ENCODE results near the gene SERHL2. TPM values are rescaled to one million over a fixed set of nuclear protein-coding genes. Genes with fewer than 3 reads are reported as not detected.
A peak's percentile ranks its signal among the peaks of the same experiment; 100 is the strongest.
"Not testable (repeated sequence)": the region's sequence is repeated elsewhere in the genome, so short reads cannot be mapped to it uniquely, and the experiment has no call there.

The SERHL2 gene
- total RNA-seq, 8 experiments from 2014 or later: 0.54 to 3.0 (median 1.9) TPM

DNA sequence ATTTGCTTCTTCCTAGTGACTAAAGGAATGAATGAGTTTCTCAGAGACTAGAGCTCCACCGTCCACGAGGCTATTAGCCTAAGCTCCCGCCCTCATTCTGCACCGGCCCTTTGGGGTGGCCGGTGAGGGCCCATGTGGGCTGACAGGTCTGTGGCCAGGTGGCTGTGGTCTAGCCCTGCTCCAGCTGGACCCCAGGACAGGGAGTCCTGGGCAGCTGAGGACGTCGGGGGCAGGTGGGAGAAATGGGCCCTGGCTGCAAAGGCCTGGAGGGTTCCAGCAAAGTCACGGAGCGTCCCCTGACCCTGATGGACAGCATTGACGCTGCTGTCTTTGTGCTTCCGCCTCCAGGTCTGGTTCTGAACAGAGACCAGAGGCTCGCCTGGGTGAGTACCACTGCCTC is 12.2 kb downstream of the SERHL2 start:
- no peak for ATAC-seq (replicated peaks in 6 of 8)
- in situ Hi-C loops (cut with MboI; ENCODE audit: low pct_unique_long_range_greater_than_20kb in 2 of 9, low sequenced_read_pairs in 9 of 9, unreplicated experiment in 9 of 9): no loop called here
- WGBS, 10 experiments: 60 to 100% (median 97%) methylated on average over 1 to 5 of the region's 12 CpGs; no CpG with 5 or more reads in 5 of the 10 experiments
- Histone ChIP-seq H3K4me1 (replicated peaks in 1 of 2) (no peaks in the 10 kb centered on the region), H3K4me3 (no peak overlapping the region), H3K27ac (no peak overlapping the region)

DNA sequence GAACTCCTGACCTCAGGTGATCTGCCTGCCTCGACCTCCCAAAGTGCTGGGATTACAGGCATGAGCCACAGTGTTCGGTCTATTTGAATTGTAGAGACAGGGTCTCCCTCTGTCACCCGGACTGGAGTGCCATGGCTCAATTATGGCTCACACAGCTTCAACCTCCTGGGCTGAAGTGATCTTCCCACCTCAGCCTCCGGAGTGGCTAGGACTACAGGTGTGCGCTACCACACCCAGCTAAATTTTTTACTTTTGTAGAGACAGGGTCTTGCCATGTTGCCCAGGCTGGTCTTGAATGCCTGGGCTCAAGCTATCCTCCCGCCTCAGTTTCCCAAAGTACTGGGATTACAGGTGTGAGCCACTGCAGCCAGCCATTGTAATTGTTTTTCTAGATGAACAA is 14.2 kb downstream of the SERHL2 start:
- ATAC-seq (replicated peaks in 6 of 8); in situ Hi-C loops (cut with MboI; ENCODE audit: low pct_unique_long_range_greater_than_20kb in 2 of 9, low sequenced_read_pairs in 9 of 9, unreplicated experiment in 9 of 9): not testable (repeated sequence)
- 100% methylated on average over 1 to 3 of the region's 6 CpGs; no CpG with 5 or more reads in 8 of the 10 experiments for WGBS, 10 experiments

DNA sequence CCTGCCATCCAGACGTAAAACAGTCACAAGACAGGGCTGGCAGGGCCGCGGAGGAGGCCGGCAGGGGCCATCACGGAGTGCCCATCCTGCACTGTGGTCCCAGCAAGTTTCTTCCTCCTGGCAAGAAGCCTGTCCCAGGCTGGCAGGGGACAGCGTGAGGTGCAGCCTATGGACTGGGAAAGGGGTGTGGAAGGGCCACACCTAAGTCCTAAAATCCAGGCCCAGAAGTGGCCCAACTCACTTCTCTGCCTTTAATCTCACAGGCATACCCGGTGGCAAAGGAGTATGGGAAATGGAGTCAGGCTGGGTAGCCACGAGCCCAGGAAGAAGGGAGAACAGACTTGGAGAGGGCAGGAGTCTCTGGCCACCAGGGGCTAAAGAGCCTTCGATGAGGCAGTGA is 16.8 kb downstream of the SERHL2 start:
- H3K27ac ChIP-seq; H3K4me1 ChIP-seq (replicated peaks in 1 of 2); H3K4me3 ChIP-seq; in situ Hi-C loops (cut with MboI; ENCODE audit: low pct_unique_long_range_greater_than_20kb in 2 of 9, low sequenced_read_pairs in 9 of 9, unreplicated experiment in 9 of 9): not testable (repeated sequence)
- peak in 1 of 8 experiments; percentile 10 for ATAC-seq (replicated peaks in 6 of 8)
- WGBS, 10 experiments: 80 to 100% (median 90%) methylated on average over 1 to 3 of the region's 9 CpGs; no CpG with 5 or more reads in 7 of the 10 experiments

More for the DNA sequence above, 14.2 kb downstream of the SERHL2 start:
- H3K27ac ChIP-seq; H3K4me3 ChIP-seq; H3K4me1 ChIP-seq (replicated peaks in 1 of 2): not testable (repeated sequence)

DNA sequence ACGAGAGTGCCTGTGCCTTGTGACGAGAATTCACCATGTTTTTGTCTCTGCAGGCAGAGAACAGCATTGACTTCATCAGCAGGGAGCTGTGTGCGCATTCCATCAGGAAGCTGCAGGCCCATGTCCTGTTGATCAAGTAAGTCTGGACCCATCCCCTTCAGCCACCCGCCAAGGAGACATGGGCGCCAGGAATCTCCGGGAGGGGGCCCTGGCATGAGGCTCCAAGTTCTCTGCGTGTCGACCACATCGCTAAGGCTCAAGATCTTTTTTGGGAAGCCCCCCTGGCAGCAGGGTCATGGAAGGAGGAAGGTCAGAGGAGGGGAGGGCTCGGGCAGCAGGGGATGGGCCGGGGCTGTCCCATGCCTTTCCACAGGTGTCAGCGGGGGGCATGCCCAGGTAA is 17.3 kb downstream of the SERHL2 start:
- in situ Hi-C loops (cut with MboI; ENCODE audit: low pct_unique_long_range_greater_than_20kb in 2 of 9, low sequenced_read_pairs in 9 of 9, unreplicated experiment in 9 of 9); H3K27ac ChIP-seq; H3K4me3 ChIP-seq; ATAC-seq (replicated peaks in 6 of 8); H3K4me1 ChIP-seq (replicated peaks in 1 of 2): not testable (repeated sequence)
- WGBS, 10 experiments: 100% methylated on average over 1 of the region's 12 CpGs; no CpG with 5 or more reads in 9 of the 10 experiments

DNA sequence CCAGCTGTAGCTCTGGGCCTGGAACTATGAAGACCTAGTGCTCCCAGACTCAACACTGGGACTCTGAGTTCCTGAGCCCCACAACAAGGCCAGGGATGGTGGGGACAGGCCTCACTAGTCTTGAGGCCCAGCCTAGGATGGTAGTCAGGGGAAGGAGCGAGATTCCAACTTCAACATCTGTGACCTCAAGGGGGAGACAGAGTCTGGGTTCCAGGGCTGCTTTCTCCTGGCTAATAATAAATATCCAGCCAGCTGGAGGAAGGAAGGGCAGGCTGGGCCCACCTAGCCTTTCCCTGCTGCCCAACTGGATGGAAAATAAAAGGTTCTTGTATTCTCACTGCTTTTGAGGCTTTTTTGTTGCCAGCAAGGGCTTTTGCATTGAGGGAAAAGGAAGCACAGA is 20.3 kb downstream of the SERHL2 start:
- H3K4me1 ChIP-seq (replicated peaks in 1 of 2); in situ Hi-C loops (cut with MboI; ENCODE audit: low pct_unique_long_range_greater_than_20kb in 2 of 9, low sequenced_read_pairs in 9 of 9, unreplicated experiment in 9 of 9); H3K4me3 ChIP-seq; H3K27ac ChIP-seq: not testable (repeated sequence)
- peak in 1 of 8 experiments; percentile 15 for ATAC-seq (replicated peaks in 6 of 8)
- no CpG with 5 or more reads among the region's 1 CpG for WGBS, 10 experiments

DNA sequence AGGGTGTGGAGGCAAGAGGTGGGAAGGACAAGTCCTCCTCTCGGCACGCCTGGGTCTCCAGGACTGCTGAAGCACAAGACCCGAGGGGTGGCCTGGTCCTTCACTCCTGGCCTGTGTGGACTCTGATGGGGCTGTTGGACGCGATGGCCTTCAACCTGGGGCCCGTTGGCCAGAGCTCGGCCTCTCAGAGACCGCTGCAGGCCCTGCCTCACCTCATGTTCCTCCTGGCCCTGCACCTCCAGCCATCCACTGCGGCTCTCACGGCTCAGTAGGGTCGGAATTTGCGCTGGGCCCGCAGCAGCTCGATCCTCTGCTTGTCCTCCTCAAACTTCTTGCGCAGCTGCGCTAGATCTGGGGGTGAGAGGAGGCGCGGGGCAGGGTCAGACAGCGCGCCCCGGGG is 20.7 kb downstream of the SERHL2 start:
- WGBS, 10 experiments: 90 to 100% methylated on average over 2 to 3 of the region's 21 CpGs; no CpG with 5 or more reads in 8 of the 10 experiments
- H3K4me3 ChIP-seq; H3K27ac ChIP-seq; ATAC-seq (replicated peaks in 6 of 8); in situ Hi-C loops (cut with MboI; ENCODE audit: low pct_unique_long_range_greater_than_20kb in 2 of 9, low sequenced_read_pairs in 9 of 9, unreplicated experiment in 9 of 9); H3K4me1 ChIP-seq (replicated peaks in 1 of 2): not testable (repeated sequence)

DNA sequence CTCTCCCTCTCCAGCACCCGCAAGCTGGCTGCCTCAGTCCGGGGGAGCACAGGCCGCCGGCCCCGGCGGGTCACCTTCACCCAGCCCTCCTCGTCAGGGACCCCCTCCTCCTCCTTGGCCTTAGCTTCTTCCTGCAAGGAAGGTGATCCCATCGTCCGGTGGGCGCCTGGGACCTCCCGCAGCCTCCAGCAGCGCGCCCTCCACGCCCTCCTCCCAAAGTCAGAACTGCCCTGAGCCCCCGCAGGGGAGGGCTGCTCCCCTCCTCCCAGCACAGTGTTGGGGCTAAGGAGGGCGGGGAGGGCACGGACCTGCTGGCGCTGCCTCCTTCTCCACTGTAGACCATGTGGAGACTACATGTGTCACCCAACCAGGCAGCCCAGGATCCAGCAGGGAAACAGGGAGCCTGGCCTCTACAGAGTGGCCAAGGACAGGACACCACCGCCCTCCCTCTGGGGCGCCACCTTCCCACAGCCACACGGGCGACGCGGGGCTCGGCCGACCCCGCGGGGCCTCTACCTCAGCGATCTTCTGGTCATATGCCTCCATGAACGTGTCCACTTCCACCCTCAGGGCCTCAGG is 22.3 kb downstream of the SERHL2 start:
- peak in 2 of 8 experiments; percentile 11 for ATAC-seq (replicated peaks in 6 of 8)
- no CpG with 5 or more reads among the region's 30 CpGs for WGBS, 10 experiments
- H3K27ac ChIP-seq; H3K4me3 ChIP-seq; H3K4me1 ChIP-seq (replicated peaks in 1 of 2); in situ Hi-C loops (cut with MboI; ENCODE audit: low pct_unique_long_range_greater_than_20kb in 2 of 9, low sequenced_read_pairs in 9 of 9, unreplicated experiment in 9 of 9): not testable (repeated sequence)

DNA sequence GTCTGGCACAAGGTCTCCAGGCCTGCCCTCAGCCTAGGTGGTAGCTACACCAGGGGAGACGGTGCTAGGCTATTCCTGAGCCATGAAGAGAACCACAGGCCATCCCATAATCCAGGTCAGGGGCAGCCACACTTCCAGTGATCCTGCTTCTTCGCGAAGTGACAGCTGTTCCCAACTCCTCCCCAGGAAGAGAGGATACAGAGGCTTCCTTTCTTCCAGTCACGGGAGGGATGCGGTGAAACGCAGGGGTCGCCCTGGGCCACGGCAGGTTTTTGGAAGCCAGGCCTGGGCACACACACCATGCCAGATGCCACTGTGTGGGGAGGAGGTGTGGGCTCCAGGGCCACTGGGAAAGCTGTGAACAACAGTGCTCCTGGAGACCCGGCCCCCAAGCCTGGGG is 23.4 kb downstream of the SERHL2 start:
- H3K4me3 ChIP-seq; H3K4me1 ChIP-seq (replicated peaks in 1 of 2); ATAC-seq (replicated peaks in 6 of 8); in situ Hi-C loops (cut with MboI; ENCODE audit: low pct_unique_long_range_greater_than_20kb in 2 of 9, low sequenced_read_pairs in 9 of 9, unreplicated experiment in 9 of 9); H3K27ac ChIP-seq: not testable (repeated sequence)
- whole genome bisulfite sequencing, 10 experiments: 100% methylated on average over 1 of the region's 9 CpGs; no CpG with 5 or more reads in 9 of the 10 experiments

DNA sequence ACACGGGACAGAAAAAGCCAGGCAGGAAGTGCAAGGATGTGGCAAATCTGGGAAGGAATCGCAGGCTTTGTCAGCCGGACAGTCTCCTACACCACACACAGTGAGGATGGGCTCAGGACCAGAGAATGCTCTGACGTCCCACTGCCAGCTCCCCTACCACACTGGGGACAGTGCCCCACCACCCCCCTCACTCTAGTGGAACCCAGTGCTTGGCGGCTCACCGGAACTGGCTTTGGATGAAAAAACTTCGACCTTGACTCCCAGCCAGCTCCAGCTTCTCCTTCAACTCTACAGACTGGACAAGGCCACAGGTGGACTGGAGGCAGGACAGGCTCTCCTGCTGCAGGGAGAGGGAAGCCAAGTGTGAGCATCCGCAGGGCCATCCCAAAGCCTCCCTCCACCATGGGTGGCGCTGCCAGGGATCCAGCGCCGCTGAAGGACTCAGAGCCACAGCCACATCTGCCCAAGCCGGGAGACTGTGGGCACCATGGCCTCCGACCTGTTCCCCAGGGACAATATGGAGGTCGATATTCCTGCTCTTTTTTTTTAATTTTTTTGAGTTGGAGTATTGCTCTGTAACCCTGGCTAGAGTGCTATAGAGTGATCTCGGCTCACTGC is 24.0 kb downstream of the SERHL2 start:
- H3K27ac ChIP-seq: no peak overlapping the region
- no peak for ATAC-seq (replicated peaks in 6 of 8)
- no peak overlapping the region for H3K4me3 ChIP-seq
- peaks cover 2 to 4% of the 10 kb centered on the region in 2 donors for H3K4me1 ChIP-seq (replicated peaks in 1 of 2)
- 60 to 100% (median 100%) methylated on average over 1 to 4 of the region's 15 CpGs; no CpG with 5 or more reads in 6 of the 10 experiments for WGBS, 10 experiments
- in situ Hi-C loops (cut with MboI; ENCODE audit: low pct_unique_long_range_greater_than_20kb in 2 of 9, low sequenced_read_pairs in 9 of 9, unreplicated experiment in 9 of 9): no loop called here

DNA sequence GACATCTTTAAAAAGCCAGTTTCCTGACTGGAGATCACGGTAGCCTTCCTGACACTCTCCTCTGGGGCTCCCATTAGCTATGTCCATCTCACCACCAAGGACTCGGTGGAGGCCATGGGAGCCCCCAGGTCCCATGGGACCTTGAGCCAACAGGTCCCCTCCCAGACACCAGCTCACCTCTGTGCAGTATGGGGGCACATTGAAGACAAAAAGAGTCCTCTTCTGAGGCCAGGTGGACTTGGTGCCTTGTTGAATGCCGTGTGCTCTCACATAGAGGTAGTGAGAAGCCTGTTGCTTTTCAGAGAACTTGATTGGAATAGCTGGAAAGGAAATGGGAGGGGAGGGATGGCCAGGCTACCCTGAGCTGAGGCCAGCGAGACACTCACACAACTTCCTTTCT is 26.3 kb downstream of the SERHL2 start:
- WGBS, 10 experiments: 100% methylated on average over 1 of the region's 4 CpGs; no CpG with 5 or more reads in 9 of the 10 experiments
- H3K4me3 ChIP-seq; in situ Hi-C loops (cut with MboI; ENCODE audit: low pct_unique_long_range_greater_than_20kb in 2 of 9, low sequenced_read_pairs in 9 of 9, unreplicated experiment in 9 of 9); ATAC-seq (replicated peaks in 6 of 8); H3K4me1 ChIP-seq (replicated peaks in 1 of 2); H3K27ac ChIP-seq: not testable (repeated sequence)

DNA sequence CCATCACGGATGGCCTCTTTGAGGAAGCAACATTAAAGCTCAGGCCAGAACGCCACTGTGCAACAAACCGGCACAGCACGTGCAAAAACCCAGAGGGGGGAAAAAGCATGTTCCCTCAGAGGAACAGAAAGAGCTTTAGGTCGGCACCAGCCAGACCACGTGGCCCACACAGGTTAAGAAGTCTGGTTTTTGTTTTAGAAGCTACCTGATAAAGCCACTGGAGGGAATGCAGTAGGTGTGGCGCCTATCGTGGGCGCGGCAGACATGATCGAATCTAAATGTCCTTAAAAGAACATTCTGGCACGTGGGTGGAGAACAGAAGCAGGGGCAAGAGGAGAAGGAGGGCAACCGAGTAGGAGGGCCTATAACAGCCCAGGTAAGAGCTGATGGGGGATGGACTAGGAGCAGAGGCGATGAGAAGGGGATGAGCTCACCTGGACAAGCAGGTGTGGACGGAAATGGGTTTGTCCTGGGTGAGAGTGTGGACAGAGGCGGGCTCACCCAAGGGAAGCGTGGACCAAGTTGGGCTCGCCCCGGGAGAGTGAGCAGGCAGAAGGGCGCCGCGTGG is 27.5 kb downstream of the SERHL2 start:
- peak in 3 of 8 experiments; percentile 24 to 39 (median 37) for ATAC-seq (replicated peaks in 6 of 8)
- no CpG with 5 or more reads among the region's 22 CpGs for WGBS, 10 experiments
- H3K4me1 ChIP-seq (replicated peaks in 1 of 2); in situ Hi-C loops (cut with MboI; ENCODE audit: low pct_unique_long_range_greater_than_20kb in 2 of 9, low sequenced_read_pairs in 9 of 9, unreplicated experiment in 9 of 9): not testable (repeated sequence)
- H3K27ac ChIP-seq: peak overlapping the region; percentile 49 to 67
- peak overlapping the region; percentile 83 to 99 (median 98) for H3K4me3 ChIP-seq

DNA sequence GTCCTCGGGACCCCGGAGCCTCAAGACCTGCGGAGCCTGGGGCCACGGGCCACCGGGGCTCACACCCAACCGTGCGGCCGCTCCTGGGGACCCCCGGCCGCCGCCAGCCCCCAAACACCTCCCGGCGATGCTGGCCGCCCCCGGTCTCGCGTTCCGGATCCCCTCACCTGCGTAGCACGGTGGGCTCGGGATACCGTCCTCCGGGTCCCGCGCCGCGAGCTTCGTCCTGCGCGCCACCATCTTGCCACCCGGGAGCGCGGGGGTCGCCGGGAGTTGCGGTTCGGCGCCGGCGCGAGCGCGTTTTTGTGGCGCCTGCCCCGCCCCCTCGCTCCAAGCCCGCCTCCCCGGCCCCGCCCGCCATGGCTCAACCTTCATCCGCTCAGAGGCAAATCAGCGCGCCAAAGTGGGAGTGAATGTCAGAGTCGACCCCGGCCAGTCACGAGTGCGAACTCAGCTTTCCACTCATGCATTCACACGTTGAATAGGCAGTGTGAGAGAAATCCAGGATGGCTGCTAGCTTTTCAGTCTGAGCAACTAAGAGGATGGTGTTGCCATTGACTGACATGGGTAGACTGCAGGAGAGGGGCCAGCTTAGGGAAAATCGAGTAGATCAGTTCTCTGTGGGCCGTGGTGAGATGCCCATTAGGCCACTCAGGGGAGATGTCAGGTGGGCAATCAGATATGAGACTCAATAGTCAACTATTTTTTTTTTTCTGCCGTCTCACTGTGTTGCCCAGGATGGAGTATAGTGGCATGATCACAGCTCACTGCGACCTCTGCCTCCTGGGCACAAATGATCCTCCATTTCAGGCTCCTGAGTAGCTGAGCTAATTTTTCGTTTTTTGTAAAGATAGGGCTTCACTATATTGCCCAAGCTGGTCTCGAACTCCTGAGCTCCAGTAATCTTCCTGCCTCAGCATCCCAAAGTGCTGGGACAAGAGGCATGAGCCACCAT is 28.3 kb downstream of the SERHL2 start:
- whole genome bisulfite sequencing, 10 experiments: 0 to 86% (median 45%) methylated on average over 1 to 5 of the region's 64 CpGs; no CpG with 5 or more reads in 2 of the 10 experiments
- in situ Hi-C loops (cut with MboI; ENCODE audit: low pct_unique_long_range_greater_than_20kb in 2 of 9, low sequenced_read_pairs in 9 of 9, unreplicated experiment in 9 of 9): no loop called here
- Histone ChIP-seq H3K27ac (peak overlapping the region; percentile 49 to 67), H3K4me3 (peak overlapping the region; percentile 83 to 99 (median 98)), H3K4me1 (replicated peaks in 1 of 2) (peaks cover 2 to 4% of the 10 kb centered on the region in 2 donors)
- peak; percentile 80 to 92 (median 90) for ATAC-seq (replicated peaks in 6 of 8)

DNA sequence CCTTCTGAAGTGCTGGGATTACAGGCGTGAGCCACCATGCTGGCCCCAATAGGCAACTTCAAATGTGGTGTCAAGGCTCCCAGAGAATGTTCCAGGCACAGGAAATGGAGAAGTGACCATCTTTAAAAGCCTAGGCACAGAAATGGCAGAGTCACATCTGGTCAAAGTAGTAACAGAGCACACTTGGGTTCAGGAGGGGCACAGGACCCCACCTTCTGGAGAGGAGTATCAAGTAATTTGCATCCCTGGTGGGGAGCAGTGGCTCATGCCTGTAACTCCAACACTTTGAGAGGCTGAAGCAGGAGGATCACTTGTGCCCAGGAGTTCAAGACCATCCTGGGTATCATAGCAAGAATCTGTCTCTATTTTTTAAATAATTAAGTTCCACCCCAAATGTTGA is 29.2 kb downstream of the SERHL2 start:
- 57 to 100% methylated on average over 1 of the region's 1 CpG; no CpG with 5 or more reads in 8 of the 10 experiments for WGBS, 10 experiments
- Histone ChIP-seq H3K4me3 (no peak overlapping the region), H3K27ac (no peak overlapping the region), H3K4me1 (replicated peaks in 1 of 2) (peaks cover 2 to 4% of the 10 kb centered on the region in 2 donors)
- ATAC-seq (replicated peaks in 6 of 8): no peak
- in situ Hi-C loops (cut with MboI; ENCODE audit: low pct_unique_long_range_greater_than_20kb in 2 of 9, low sequenced_read_pairs in 9 of 9, unreplicated experiment in 9 of 9): no loop called here

Measured in motor neuron (in vitro differentiated cells).